ENCODE results near the gene KRTAP10-3.

The KRTAP10-3 gene

DNA sequence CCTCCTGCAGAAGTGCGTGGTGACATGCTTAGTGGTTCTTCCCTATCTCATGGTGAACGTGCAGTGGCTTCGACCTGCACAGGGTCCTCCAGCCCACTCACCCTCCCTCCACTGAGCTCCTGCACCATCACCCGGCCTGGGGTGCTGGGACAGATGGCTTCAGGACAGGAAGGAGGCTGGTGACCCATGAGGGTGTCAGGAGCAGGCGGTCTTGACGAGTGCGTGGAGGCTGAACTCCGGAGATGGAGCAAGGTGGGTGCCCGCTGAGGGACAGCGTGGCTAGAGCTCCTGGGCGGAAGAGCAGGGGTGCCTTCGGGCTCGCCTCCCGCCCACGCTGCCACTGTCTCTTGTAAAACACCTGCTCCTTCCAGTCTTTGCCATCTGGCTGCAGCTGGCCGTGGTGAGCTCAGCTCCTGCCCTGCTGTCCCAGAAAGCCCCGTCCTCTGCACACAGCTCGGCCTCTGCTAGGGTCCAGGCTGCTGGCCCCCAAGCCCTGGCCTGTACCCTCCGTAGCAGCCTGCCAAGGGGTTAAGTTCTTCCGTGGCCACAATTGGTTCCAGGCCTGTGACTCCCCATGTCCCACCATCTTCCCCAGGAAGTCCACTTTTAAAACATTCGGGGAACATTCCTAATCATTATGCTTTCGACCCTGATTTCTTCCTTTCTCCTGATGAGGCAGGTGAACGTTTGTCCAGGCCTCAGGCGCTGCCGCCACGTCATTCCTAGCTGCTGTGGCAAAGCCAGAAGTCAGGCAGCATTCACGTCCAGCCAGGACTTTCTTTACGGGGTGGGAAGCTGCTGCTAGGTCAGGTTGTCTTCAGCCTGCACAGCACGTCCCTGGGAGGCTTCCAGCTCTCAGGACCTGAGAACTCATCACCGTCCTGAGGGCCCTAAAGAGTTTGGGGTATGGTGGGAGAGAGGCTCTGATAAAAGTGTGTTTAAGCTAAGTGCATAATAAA is 26.7 kb downstream of the KRTAP10-3 start:
- no peak for DNase-seq (ENCODE audit: low read depth)
- H3K4me3 ChIP-seq (ENCODE audit: low read depth, low read length): no peak overlapping the region
- TF ChIP-seq, protein P1, sequence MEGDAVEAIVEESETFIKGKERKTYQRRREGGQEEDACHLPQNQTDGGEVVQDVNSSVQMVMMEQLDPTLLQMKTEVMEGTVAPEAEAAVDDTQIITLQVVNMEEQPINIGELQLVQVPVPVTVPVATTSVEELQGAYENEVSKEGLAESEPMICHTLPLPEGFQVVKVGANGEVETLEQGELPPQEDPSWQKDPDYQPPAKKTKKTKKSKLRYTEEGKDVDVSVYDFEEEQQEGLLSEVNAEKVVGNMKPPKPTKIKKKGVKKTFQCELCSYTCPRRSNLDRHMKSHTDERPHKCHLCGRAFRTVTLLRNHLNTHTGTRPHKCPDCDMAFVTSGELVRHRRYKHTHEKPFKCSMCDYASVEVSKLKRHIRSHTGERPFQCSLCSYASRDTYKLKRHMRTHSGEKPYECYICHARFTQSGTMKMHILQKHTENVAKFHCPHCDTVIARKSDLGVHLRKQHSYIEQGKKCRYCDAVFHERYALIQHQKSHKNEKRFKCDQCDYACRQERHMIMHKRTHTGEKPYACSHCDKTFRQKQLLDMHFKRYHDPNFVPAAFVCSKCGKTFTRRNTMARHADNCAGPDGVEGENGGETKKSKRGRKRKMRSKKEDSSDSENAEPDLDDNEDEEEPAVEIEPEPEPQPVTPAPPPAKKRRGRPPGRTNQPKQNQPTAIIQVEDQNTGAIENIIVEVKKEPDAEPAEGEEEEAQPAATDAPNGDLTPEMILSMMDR (IDR thresholded peaks at IDR 0.05; ENCODE audit: low read depth, low read length): no peak
- TF ChIP-seq, protein P2, sequence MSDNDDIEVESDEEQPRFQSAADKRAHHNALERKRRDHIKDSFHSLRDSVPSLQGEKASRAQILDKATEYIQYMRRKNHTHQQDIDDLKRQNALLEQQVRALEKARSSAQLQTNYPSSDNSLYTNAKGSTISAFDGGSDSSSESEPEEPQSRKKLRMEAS (IDR thresholded peaks at IDR 0.05; ENCODE audit: low read depth, low read length): no peak
- no peak for TF ChIP-seq POLR2A (IDR thresholded peaks at IDR 0.05; ENCODE audit: extremely low read depth, insufficient read length)
- TF ChIP-seq MYC (IDR thresholded peaks at IDR 0.05; ENCODE audit: low read depth, low read length): no peak

DNA sequence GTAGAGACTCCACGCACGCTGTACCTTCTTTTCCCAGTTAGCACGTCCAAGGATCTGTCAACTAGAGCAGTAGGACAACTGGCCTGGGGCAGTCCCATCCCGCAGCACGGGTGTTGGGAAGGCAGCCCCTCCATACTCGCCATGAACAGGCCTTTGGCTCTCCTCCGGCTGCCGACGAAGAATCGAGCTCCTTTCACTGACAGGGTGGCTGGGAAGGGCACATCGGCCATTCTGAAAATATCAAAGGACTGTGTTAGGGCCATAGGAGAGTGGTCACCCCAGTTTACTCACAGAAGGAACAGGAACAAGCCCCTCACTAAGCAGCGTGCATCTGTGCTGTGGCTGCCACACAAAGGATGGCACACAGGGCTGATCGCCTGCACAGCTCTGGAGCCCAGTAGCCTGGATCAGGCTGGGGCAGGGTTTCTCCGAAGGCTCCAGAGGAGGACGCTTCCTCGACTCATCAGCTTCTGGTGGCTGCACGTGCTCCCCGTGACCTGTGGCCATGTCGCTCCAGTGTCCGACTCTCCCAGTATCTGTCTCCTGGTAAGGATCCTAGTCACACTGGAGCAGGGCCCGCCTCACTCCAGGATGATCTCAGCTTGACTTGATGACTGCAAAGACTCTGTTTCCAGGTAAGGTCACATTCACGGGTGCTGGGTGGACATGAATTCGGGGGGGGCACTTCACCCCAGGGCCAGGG is 27.5 kb downstream of the KRTAP10-3 start:
- H3K4me3 ChIP-seq (ENCODE audit: low read depth, low read length): no peak overlapping the region
- TF ChIP-seq MYC (IDR thresholded peaks at IDR 0.05; ENCODE audit: low read depth, low read length) (no peak), POLR2A (IDR thresholded peaks at IDR 0.05; ENCODE audit: extremely low read depth, insufficient read length) (no peak)
- TF ChIP-seq, protein P1 (IDR thresholded peaks at IDR 0.05; ENCODE audit: low read depth, low read length): no peak
- TF ChIP-seq, protein P2 (IDR thresholded peaks at IDR 0.05; ENCODE audit: low read depth, low read length): no peak
- DNase-seq (ENCODE audit: low read depth): no peak

DNA sequence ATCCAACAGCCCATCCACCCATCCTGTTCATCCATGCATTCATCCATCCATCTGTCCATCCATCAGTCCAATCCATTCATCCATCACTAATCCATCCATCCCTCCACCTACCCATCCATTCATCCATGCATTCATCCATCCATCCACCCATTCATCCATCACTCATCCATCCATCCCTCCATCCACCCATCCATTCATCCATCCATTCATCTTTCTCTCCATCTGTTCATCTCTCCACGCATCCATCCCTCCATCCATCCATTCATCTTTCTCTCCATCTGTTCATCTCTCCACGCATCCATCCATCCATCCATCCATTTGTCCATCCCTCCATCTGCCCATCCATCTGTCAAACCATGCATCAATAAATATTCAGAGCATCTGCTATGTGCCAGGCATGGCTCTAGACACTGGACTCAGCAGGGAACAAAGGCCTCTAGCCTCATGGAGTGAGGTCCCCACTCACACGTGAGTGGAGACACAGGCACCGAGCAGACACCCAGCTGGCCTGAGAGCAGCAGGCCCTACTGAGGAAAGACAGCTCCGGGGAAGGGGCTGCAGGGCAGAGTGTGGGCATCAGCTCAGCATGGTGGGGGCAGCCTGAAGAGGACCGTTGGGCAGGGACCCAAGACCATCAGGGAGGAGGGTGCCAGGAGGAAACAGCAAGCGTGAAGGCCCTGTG is 28.2 kb downstream of the KRTAP10-3 start:
- DNase-seq (ENCODE audit: low read depth): no peak

DNA sequence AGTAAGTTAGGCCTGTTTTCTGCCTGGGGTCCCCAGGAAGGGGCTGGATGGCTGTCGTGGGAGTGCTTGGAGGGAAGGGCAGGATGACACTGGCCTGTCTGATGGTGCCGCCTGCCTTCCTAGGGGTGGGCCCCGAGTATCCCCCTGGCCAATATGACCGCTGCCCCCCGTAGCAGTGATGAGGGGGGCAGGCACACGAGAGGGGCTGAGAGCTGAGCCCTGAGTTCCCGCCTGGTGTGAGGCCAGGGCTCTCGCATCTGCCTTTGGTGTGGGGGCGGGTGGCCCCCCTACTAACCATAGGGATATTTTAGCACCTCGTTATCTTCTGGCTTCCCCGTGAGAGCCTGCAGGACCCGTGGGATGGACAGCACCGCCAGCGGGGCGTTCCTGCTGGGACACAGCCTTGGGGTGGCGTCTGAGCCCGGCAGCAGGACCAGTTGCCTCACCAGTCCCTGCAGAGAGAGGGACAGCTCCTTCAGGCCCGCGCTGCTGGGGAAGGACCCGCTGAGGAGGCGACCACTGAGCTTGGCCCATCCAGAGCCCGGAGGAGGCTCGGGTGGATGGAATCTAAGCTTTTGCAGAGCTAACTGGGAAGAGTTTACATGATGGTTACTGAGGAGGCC is 29.0 kb downstream of the KRTAP10-3 start:
- TF ChIP-seq POLR2A (IDR thresholded peaks at IDR 0.05; ENCODE audit: extremely low read depth, insufficient read length) (no peak), MYC (IDR thresholded peaks at IDR 0.05; ENCODE audit: low read depth, low read length) (no peak)
- TF ChIP-seq, protein P2 (IDR thresholded peaks at IDR 0.05; ENCODE audit: low read depth, low read length): no peak
- TF ChIP-seq, protein P1 (IDR thresholded peaks at IDR 0.05; ENCODE audit: low read depth, low read length): no peak
- DNase-seq (ENCODE audit: low read depth): no peak
- H3K4me3 ChIP-seq (ENCODE audit: low read depth, low read length): no peak overlapping the region

More for the DNA sequence above, 28.2 kb downstream of the KRTAP10-3 start:
- no peak overlapping the region for H3K4me3 ChIP-seq (ENCODE audit: low read depth, low read length)
- no peak for TF ChIP-seq POLR2A (IDR thresholded peaks at IDR 0.05; ENCODE audit: extremely low read depth, insufficient read length)
- TF ChIP-seq, protein P2 (IDR thresholded peaks at IDR 0.05; ENCODE audit: low read depth, low read length): no peak
- TF ChIP-seq, protein P1 (IDR thresholded peaks at IDR 0.05; ENCODE audit: low read depth, low read length): no peak
- no peak for TF ChIP-seq MYC (IDR thresholded peaks at IDR 0.05; ENCODE audit: low read depth, low read length)

DNA sequence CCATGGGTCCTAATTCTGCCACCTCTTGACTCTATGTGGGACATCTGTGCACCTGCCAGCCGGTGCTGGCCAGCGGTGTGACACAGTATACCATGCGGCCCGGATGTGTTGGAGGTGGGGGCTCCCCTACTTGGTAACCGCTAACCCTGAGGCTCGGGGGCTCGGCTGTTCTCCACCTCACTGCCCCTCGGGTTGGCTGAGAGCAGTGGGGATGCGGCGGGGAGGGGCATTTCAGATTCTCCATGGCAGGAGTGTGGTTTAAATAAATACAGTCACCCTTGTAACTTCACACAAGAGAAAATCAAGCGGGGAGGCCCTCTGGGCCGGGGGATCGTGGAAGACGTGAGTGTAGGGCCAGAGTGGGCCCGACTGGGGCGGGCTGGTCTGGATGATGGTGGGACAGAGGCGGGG is 29.6 kb downstream of the KRTAP10-3 start:
- H3K4me3 ChIP-seq (ENCODE audit: low read depth, low read length): no peak overlapping the region
- no peak for TF ChIP-seq MYC (IDR thresholded peaks at IDR 0.05; ENCODE audit: low read depth, low read length)
- TF ChIP-seq, protein P2 (IDR thresholded peaks at IDR 0.05; ENCODE audit: low read depth, low read length): no peak
- TF ChIP-seq POLR2A (IDR thresholded peaks at IDR 0.05; ENCODE audit: extremely low read depth, insufficient read length): no peak
- TF ChIP-seq, protein P1 (IDR thresholded peaks at IDR 0.05; ENCODE audit: low read depth, low read length): no peak
- no peak for DNase-seq (ENCODE audit: low read depth)

All from NB4 (cell line).